Epithelial cell of esophagus (primary cell): ENCODE measurements around the gene TNPO3.

ENCODE experiments used
- DNase-seq: peaks from one replicate; pipeline ENCODE4 v3.0.0; 2010; ENCODE audit warnings: low read depth
- H3K4me3 ChIP-seq: 2 replicates; pipeline ENCODE4 v1.5.1; 2011; ENCODE audit warnings: mild to moderate bottlenecking, low read length, control low read depth
- CTCF ChIP-seq: IDR thresholded peaks from 2 replicates; pipeline ENCODE4 v1.5.1; 2011; ENCODE audit warnings: low read depth, mild to moderate bottlenecking, low read length, control low read depth, inconsistent platforms; ENCODE audit not compliant: insufficient read depth; ENCODE audit errors: missing control alignments

TNPO3 gene

DNA sequence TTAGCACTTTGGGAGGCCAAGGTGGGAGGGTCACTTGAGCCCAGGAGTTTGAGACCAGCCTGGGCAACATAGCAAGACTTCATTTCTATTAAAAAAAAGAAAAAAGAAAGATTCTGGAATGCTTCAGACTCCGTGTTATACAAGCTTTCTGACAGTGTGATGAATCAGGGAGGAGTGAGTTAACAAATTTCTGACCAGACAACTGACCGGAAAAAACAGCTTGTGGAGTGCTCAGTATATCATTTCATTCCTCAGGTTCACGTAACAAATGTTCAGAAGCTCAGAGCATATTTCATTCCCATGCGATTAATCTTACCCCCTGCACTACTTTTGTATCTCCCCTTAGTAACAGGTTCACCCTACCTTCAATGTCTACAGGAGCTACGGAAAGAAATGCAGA lies 28.6 kb upstream of the TNPO3 start:
- no peak for DNase-seq
- no peak for TF ChIP-seq CTCF

GRCh38 chr7:129078455-129078854 lies 23.5 kb upstream of the TNPO3 start:
- no peak for TF ChIP-seq CTCF
- H3K4me3 ChIP-seq: no peak overlapping the region
- DNase-seq: no peak

More for the DNA sequence above, 28.6 kb upstream of the TNPO3 start:
- no peak overlapping the region for H3K4me3 ChIP-seq

- no peak overlapping the region for H3K4me3 ChIP-seq
- TF ChIP-seq CTCF: no peak
- DNase-seq: no peak
Measured at GRCh38 chr7:129076886-129077285, 22.0 kb upstream of the TNPO3 start.

DNA sequence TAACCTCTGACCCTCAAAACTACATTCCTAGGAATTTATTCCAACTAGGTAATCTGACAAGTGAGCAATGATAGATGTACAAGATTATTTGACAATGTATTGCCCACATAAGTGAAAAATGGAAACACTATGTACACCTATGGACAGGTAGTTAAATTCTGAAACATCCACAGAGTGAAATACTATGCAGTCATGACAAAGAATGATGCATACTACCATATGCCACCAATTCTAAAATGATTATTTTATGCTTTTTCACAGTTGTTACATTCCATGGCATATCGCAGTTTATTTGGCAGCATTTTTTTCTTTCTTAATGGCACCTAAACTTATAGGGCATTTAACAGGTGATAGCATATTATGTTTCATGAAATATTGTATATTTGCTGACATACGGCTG lies 20.1 kb upstream of the TNPO3 start:
- TF ChIP-seq CTCF: no peak
- no peak overlapping the region for H3K4me3 ChIP-seq
- no peak for DNase-seq

DNA sequence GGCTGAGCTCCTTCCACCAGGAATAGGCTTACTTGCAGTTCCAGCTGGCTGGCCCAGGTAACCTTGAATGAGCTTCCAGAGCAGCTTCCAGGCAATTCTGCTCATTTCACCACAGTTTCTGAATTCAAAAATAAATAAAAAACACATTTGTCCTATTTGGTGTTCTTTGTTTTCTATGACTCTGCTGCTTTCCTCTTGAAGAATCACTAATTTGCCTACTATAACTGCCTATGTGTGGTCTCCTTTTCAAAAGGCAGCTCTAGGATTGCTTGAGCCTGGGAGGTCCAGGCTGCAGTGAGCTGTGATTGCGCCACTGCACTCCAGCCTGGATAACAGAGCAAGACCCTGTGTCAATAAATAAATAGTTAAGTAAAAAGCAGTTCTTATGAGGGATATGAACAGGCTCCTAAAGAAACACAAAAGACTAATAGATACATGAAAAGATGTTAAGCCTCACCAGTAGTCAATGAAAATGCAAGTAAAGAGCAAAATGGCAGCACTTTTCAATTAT lies 19.5 kb upstream of the TNPO3 start:
- TF ChIP-seq CTCF: no peak
- H3K4me3 ChIP-seq: no peak overlapping the region

DNA sequence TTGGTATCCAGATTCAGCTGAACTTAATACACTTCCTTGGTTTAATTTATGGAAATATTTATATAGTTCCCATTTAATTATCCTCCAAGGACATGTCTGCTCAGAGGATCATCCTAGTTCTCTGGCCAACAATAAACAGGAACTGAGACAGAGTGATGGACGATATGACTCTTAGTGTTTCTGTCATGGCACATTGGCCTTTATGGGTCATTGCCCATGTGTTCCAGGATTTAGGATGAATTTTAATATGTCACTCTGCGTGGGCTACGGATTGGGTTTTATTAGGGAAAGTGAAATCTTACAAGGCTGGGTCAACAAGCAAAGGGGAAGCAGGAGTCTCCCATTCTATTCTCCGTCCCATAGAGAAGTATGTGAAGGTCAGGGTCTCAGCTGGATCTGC lies 18.8 kb upstream of the TNPO3 start:
- TF ChIP-seq CTCF: no peak
- DNase-seq: no peak
- no peak overlapping the region for H3K4me3 ChIP-seq

More for the DNA sequence above, 19.5 kb upstream of the TNPO3 start:
- DNase-seq: no peak

DNA sequence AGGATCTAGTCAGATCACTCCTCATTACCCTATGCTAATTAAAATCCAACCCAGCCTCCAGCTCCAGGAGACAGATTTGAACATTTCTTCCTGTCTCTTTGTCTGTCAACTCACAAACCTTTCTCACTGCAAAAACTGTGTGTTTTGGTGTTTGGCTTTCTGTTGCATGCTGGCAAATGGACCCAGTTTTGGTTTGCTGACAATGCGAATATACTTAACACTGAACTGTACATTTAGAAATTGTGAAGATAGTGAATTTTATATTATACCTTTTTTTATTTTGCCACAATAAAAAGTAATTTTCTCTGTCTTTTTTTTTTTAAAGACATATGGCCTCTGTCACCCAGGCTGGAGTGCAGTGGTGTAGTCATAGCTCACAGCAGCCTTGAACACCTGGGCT lies 18.3 kb upstream of the TNPO3 start:
- no peak overlapping the region for H3K4me3 ChIP-seq
- DNase-seq: no peak
- TF ChIP-seq CTCF: no peak
